Skeletal muscle satellite cell (primary cell): Measurements from ENCODE around the gene SLPI.

Experiments
- H3K27me3 ChIP-seq: 2 replicates; pipeline ENCODE4 v1.7.0; 2013; ENCODE audit warnings: low read length; ENCODE audit not compliant: control insufficient read depth, insufficient read depth
- H3K36me3 ChIP-seq: 2 replicates; pipeline ENCODE4 v1.7.0; 2013; ENCODE audit warnings: mild to moderate bottlenecking, control low read depth, low read length; ENCODE audit not compliant: insufficient read depth
- H3K4me1 ChIP-seq: 2 replicates; pipeline ENCODE4 v1.7.0; 2013; ENCODE audit warnings: low read length; ENCODE audit not compliant: control insufficient read depth, insufficient read depth
- H3K4me2 ChIP-seq: 2 replicates; pipeline ENCODE4 v1.7.0; 2013; ENCODE audit warnings: mild to moderate bottlenecking, low read length
- H3K4me3 ChIP-seq: 2 replicates; pipeline ENCODE4 v1.7.0; 2013; ENCODE audit warnings: low read length
- H3K9ac ChIP-seq: 2 replicates; pipeline ENCODE4 v1.7.0; 2013; ENCODE audit warnings: mild to moderate bottlenecking, low read depth, low read length, moderate library complexity
- H3K9me3 ChIP-seq: replicated peaks from 2 replicates; pipeline ENCODE4 v1.7.0; 2013; ENCODE audit warnings: mild to moderate bottlenecking, control low read depth, low read length

SLPI gene

DNA sequence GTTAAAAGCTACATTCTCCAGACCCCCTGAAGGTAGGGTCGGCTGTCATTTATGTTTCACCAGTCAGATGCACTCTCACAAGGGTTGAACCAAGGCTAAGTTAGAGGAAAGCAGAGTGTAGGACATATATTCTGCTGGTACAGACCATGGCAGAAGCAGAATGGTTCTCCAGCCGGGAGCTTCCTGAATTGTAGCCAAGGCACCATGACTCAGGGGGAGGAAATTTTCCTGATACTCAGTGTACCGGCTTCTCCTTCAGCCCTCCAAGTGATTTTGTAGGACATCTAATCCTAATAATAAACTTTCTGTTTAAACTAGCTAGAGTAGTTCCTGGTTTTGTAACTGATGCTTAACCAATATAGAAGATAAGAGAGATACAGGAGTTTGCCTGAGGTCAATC is 14.2 kb upstream of the SLPI start:
- no peak overlapping the region for H3K4me2 ChIP-seq
- peaks cover 62% of the 10 kb centered on the region for H3K27me3 ChIP-seq
- H3K9ac ChIP-seq = no peak overlapping the region
- H3K36me3 ChIP-seq = no peaks in the 10 kb centered on the region
- H3K4me3 ChIP-seq = no peak overlapping the region
- H3K4me1 ChIP-seq = no peaks in the 10 kb centered on the region
- H3K9me3 ChIP-seq = no peaks in the 10 kb centered on the region

DNA sequence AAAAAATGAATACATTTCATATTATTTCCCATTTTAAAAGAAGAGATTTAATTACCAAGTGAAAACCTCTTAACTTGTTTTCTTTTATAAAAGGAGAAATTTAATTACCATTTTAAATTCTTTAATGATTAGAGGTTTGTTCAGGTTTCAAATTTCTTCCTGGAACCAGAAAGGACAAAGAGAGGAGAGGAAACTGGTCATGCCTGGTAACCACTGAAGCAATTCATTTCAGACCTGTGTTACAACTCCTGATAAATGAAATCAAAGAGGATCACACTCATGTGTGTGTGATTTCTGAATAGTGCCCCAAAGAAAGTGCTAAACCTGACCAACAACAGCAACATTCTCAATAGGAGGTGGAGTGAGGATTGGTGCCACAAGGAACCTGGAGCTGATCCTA is 12.6 kb upstream of the SLPI start:
- H3K4me3 ChIP-seq = no peak overlapping the region

DNA sequence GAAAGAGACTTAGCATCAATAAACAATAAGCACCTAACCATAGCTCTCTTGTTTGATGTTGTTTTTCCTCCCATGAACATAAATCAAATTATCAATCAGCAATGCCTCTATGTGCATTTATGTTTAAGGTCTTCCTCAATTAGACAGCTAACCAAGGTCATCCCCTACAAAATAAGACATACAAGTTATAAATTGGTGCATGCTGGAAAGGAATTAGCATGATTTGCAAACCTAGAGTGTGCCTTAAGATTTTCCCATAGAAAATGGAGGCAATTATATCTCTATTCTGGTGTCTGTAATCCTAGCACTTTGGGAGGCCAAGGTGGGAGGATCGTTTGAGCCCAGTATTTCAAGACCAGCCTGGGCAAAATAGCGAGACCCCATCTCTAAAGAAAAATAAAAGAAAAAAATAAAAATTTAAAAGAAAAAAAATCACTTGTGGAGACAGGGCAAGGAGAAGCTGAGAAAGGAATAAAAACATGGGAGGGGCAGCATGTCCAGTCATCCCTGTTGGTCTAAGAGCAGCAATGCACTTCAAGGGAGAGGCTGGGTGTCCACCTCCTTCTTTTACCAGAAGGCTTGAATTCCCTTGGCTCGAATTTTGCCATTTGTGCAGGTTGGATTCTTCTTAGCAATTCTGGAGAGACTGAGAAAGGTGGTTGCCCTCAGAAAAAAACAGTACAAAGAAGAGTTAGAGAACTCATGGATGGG is 9.3 kb upstream of the SLPI start:
- Histone ChIP-seq H3K4me1 (no peaks in the 10 kb centered on the region), H3K27me3 (peaks cover 76% of the 10 kb centered on the region), H3K9ac (no peak overlapping the region), H3K4me2 (no peak overlapping the region), H3K4me3 (no peak overlapping the region), H3K9me3 (no peaks in the 10 kb centered on the region), H3K36me3 (no peaks in the 10 kb centered on the region)

More for the DNA sequence above, 12.6 kb upstream of the SLPI start:
- H3K9ac ChIP-seq = no peak overlapping the region
- H3K9me3 ChIP-seq = no peaks in the 10 kb centered on the region
- H3K36me3 ChIP-seq = no peaks in the 10 kb centered on the region
- H3K4me1 ChIP-seq = no peaks in the 10 kb centered on the region
- no peak overlapping the region for H3K4me2 ChIP-seq
- H3K27me3 ChIP-seq = peaks cover 62% of the 10 kb centered on the region

DNA sequence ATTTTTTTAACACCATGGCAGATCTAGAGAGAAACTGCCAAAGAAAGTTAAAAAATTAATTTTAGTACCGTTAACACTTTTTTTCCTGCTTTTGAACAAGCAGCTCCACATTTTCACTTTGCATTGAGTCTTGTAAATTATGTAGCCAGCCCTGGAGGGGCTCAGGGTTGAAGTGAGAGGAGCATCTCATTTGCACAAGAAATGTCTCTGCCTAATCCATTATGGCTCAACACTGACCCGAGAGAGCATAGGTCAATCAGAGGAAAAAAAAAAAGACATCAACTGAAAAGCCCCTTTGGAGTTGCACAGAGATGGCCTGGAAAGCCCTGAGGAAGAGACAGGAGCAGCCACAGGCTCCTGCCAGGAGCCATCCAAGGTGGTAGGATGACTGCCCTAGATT is 4.3 kb upstream of the SLPI start:
- Histone ChIP-seq H3K4me3 (no peak overlapping the region), H3K36me3 (no peaks in the 10 kb centered on the region), H3K4me2 (no peak overlapping the region), H3K4me1 (peaks cover 5% of the 10 kb centered on the region), H3K9me3 (no peaks in the 10 kb centered on the region), H3K27me3 (peaks cover 73% of the 10 kb centered on the region), H3K9ac (no peak overlapping the region)

DNA sequence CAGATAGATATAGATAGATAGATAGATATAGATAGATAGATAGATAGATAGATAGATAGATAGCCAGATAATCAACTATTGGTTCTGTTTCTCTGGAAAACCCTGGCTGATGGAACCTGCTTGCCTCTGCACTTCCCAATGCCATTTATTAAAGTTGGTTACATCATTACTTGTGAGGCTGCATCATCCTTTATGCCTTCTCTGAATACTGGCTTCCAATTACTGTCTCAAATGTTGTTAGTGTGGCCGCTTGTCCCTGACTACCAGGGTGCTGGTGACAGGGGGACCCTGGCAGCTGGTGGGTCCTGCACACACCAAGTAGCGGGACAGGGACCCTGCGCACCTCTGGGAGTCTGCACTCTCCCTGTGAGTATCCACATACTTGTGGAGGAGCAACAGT is 3.9 kb upstream of the SLPI start:
- H3K4me3 ChIP-seq = no peak overlapping the region
- no peaks in the 10 kb centered on the region for H3K36me3 ChIP-seq
- H3K9ac ChIP-seq = no peak overlapping the region
- no peak overlapping the region for H3K4me2 ChIP-seq
- peaks cover 5% of the 10 kb centered on the region for H3K4me1 ChIP-seq
- H3K9me3 ChIP-seq = no peaks in the 10 kb centered on the region
- peaks cover 74% of the 10 kb centered on the region for H3K27me3 ChIP-seq

DNA sequence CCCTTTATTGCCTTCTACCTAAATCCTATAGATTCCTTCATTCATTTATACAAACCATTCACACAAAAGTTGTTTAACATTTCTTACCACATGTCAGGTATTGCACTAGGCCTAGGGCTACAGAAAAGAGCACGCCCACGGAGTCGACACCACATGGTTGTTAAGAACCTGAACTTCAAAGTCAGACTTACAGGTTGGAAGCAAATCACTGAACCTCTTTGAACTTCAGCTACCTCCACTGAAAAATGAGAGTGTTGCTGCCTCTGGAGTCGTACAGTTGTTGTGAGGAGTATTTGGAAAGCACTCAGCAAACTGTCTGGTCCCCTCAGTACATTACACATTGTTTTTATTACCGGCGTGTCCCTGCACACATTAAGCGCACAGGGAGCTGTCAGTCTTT is 3.3 kb upstream of the SLPI start:
- Histone ChIP-seq H3K9ac (no peak overlapping the region), H3K9me3 (no peaks in the 10 kb centered on the region), H3K4me3 (no peak overlapping the region), H3K27me3 (peaks cover 74% of the 10 kb centered on the region), H3K4me1 (peaks cover 5% of the 10 kb centered on the region), H3K36me3 (no peaks in the 10 kb centered on the region), H3K4me2 (no peak overlapping the region)

DNA sequence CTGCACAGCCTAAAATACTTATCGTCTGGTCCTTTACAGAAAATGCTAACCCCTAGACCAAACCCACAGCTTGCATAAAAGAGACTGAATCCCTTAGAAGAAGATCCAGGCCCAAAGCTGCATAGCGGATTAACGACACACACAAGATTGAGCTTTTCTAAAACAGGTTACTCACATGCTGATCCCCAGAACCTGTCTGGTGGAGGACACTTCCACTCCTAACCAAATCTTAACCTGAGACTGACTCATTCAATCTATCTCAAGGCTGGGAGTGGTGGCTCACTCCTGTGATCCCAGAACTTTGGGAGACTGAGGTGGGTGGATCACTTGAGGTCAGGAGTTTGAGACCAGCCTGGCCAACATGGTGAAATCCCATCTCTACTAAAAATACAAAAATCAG is 2.8 kb upstream of the SLPI start:
- Histone ChIP-seq H3K4me2 (no peak overlapping the region), H3K36me3 (no peaks in the 10 kb centered on the region), H3K9ac (no peak overlapping the region), H3K27me3 (peaks cover 73% of the 10 kb centered on the region), H3K9me3 (no peaks in the 10 kb centered on the region), H3K4me3 (no peak overlapping the region), H3K4me1 (peaks cover 5% of the 10 kb centered on the region)

DNA sequence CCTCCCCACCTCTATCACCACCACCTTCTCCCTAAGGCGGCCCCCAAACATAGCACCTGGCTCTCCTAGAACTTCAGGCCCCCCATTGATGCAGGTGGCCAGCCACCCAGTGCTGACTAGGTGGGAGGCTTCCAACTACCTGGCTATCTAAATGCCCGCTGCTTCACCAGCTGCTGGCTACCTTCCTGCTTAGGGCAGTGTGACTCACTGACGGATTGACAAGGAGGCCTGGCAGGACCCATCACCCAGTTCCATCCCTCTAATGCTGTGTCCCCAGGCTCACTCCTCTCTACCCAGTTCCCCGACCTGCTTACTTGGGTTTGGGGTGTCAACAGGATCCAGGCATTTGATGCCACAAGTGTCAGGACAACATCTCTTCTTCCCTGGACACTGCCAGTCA is 1.1 kb downstream of the SLPI start:
- H3K27me3 ChIP-seq = peaks cover 67% of the 10 kb centered on the region
- no peak overlapping the region for H3K9ac ChIP-seq
- H3K4me2 ChIP-seq = no peak overlapping the region
- peaks cover 5% of the 10 kb centered on the region for H3K4me1 ChIP-seq
- no peaks in the 10 kb centered on the region for H3K9me3 ChIP-seq
- no peak overlapping the region for H3K4me3 ChIP-seq
- no peaks in the 10 kb centered on the region for H3K36me3 ChIP-seq

DNA sequence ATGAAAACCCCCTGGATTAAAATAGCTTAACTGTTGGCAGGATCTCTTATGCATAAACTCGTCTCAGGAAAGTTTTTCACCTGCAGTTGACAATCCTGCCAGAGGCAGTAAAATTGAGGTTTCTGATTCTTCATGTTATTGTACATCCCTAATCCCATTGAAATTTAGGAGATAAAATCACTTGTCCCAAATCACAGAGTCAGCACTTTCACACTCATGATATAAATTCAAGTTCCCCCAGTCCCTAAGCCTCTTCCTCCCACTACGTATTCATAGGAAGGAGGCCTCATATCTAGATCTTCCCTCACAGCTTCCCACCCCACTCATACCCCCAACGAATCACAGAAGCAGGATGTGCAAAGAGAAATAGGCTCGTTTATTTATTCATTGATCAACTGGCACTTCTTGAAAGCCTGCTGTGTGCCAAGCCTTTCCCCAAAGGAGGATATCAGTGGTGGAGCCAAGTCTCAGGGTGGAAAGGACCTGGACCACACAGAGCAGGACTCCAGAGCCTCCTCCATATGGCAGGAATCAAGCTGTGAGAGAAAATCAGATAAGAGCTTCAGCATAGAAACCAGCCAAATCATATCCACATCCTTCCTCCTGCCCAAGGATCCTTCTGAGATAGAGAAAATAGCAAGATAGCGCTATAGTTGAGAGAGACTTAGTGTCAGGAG is 2.3 kb downstream of the SLPI start:
- no peak overlapping the region for H3K4me3 ChIP-seq
- peaks cover 77% of the 10 kb centered on the region for H3K27me3 ChIP-seq
- H3K4me2 ChIP-seq = no peak overlapping the region

DNA sequence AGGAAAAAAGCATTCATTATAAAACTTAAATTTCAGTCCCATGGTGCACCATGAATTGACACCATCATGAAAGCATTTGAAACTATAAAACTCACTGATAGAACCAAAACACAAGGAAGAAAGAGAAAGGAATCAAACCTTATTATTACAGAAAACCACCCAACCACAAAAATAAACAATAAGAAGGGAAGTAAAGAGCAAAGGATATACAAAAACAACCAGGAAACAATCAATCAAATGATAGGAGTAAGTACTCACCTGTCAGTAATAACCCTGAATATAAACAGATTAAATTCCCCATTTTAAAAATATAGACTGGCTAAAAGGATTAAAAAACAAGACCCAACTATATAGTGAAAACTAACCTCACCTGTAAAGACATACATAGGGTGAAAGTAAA is 5.8 kb downstream of the SLPI start:
- Histone ChIP-seq H3K9me3 (no peaks in the 10 kb centered on the region), H3K9ac (no peak overlapping the region), H3K27me3 (peaks cover 87% of the 10 kb centered on the region), H3K4me2 (no peak overlapping the region), H3K36me3 (no peaks in the 10 kb centered on the region), H3K4me1 (no peaks in the 10 kb centered on the region), H3K4me3 (no peak overlapping the region)

More for the DNA sequence above, 2.3 kb downstream of the SLPI start:
- Histone ChIP-seq H3K9me3 (no peaks in the 10 kb centered on the region), H3K9ac (no peak overlapping the region), H3K36me3 (no peaks in the 10 kb centered on the region), H3K4me1 (peaks cover 5% of the 10 kb centered on the region)

DNA sequence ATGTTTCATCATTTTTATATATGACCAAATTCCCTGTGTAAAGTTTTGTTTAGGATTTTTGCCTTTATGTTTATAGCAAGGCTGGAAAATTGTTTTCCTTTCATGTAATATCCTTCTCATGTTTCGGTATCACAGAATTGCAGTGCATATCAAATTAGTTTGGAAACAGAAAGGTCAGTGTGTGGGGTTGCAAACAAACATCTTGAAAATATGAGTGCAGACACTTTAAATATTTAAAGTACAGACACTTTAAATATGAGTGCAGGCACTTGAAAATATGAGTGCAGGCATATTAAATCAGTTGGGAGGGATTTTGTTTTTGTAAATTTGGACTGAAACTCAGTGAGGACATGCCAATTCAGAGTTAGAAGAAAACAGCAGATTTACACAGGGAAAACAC is 6.5 kb downstream of the SLPI start:
- Histone ChIP-seq H3K4me3 (no peak overlapping the region), H3K36me3 (no peaks in the 10 kb centered on the region), H3K4me2 (no peak overlapping the region), H3K9me3 (no peaks in the 10 kb centered on the region), H3K4me1 (no peaks in the 10 kb centered on the region), H3K9ac (no peak overlapping the region), H3K27me3 (peaks cover 85% of the 10 kb centered on the region)

DNA sequence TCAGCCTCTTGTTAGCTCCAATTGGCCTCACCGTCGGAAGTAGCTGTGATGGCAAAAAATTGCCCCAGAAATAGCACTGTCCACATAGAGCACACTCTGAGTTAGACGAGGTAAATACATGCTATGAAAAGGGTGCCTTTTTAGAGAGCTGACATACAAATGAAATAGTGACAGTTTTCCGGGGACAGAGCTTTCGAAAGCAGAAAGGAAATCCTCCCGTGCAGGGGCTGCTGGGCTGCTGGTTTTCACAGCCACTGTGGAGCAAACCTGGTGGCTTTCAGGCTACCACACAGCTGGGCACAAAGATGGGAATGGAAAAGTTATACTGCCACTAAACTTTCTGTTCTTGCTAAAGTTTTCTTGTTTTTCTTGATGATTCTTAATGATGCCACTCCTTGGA is 8.3 kb downstream of the SLPI start:
- no peaks in the 10 kb centered on the region for H3K36me3 ChIP-seq
- no peak overlapping the region for H3K4me3 ChIP-seq
- peaks cover 72% of the 10 kb centered on the region for H3K27me3 ChIP-seq
- no peak overlapping the region for H3K4me2 ChIP-seq
- no peaks in the 10 kb centered on the region for H3K9me3 ChIP-seq
- no peak overlapping the region for H3K9ac ChIP-seq
- no peaks in the 10 kb centered on the region for H3K4me1 ChIP-seq
